Amniotic epithelial cell (primary cell): ENCODE results near the gene GPC2.
"Not testable (repeated sequence)": the region's sequence is repeated elsewhere in the genome, so short reads cannot be mapped to it uniquely, and the experiment has no call there.

Experiments used
- DNase-seq: peaks from one replicate; pipeline ENCODE4 v3.0.0-alpha.2; 2010; ENCODE audit warnings: low read depth

GPC2 gene

DNA sequence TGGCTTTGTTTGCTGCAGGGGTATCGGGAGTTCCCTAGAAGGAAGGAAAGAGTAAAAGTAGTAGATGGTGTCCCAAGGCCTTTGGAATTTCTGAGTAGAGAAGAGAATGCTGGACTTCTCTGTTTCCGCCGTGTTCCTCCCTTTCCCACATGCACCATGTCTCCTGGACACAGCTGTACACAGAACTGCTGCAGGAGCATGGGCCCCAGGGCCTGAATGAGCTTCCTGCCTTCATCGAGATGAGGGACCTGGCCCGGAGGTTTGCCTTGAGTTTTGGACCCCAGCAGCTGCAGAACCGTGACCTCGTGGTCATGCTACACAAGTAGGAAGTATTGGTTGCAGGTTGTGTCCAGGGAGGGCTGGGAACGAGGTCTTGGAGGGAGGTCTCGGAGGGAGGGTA lies 27.3 kb upstream of the GPC2 start:
- no peak for DNase-seq

DNA sequence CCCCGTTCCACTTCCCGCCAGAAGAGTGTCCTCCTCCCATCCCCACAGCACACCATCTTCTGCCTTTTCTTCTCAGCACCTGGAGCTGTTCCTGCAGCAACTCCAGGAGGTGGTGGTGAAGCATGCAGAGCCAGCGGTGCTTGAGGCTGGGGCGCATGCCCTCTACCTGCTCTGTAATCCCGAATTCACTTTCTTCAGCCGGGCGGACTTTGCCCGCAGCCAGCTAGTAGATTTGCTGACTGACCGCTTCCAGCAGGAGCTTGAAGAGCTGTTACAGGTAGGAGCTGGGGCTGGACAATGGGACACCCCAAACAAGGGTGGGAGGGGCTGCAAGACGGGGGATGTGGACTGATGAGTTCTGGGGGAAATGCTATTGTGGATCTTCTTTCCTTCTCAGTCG lies 23.5 kb upstream of the GPC2 start:
- no peak for DNase-seq

DNA sequence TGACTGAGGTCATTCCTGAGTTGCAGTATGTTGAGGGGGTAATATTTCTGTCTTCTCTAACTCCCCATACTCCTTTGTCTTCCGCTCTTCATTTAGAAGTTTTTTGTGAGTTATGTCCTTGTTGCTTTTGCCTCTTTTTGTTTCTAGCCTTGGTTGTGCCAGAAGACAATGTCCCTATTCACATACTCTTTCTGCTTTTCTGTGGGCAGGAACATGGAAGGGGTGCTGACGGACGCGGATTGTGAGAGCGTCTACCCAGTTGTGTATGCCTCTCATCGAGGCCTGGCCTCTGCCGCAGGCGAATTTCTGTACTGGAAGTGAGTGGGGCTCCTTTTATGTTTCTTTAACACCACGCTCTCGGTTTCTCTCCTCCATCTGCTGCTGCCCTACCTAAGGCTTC lies 21.1 kb upstream of the GPC2 start:
- DNase-seq, result no peak

DNA sequence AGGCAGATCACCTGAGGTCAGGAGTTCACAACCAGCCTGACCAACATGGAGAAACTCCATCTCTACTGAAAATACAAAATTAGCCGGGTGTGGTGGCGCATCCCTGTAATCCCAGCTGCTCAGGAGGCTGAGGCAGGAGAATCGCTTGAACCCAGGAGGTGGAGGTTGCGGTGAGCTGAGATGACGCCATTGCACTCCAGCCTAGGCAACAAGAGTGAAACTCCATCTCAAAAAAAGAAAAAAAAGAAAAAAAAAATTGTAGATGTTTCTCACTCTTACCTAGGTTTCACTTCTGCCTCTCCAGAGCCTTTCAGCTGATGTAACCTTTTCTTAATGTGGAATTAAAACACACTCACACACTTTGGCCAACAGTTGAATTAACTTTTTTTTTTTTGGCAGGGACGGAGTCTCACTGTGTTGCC lies 18.7 kb upstream of the GPC2 start:
- DNase-seq, result not testable (repeated sequence)

DNA sequence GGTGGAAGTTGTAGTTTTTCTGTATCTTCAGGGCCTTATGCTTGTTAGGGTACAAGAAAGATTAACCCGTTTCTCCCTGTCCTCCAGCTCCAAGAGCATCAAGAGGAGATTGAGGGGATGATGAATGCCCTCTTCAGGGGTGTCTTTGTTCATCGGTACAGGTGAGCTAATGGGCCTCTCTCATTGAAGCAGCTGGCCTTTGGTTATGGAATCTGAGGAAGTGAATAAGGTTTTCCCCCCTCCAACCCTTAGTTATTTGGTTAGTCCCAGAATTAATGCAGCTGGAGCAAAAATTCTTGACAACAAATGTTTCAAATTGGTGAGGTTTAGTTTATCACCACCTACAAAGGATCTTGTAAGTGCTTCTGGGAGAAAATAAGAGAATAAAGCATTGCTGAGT lies 18.0 kb upstream of the GPC2 start:
- DNase-seq, result no peak

DNA sequence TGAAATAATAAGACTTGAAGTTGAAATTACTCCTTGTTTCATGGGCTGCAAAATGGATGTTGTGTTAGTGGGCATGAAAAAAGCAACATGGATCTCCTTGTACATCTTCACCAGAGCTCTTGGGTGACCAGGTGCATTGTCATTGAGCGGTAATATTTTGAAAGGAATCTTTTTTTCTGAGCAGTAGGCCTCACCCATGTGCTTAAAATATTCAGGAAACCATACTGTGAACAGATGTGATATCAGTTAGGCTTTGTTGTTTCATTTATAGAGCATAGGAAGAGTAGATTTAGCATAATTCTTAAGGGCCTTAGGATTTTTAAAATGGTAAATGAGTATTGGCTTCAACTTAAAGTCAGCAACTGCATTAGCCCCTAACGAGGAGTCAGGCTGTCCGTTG lies 15.8 kb upstream of the GPC2 start:
- no peak for DNase-seq

DNA sequence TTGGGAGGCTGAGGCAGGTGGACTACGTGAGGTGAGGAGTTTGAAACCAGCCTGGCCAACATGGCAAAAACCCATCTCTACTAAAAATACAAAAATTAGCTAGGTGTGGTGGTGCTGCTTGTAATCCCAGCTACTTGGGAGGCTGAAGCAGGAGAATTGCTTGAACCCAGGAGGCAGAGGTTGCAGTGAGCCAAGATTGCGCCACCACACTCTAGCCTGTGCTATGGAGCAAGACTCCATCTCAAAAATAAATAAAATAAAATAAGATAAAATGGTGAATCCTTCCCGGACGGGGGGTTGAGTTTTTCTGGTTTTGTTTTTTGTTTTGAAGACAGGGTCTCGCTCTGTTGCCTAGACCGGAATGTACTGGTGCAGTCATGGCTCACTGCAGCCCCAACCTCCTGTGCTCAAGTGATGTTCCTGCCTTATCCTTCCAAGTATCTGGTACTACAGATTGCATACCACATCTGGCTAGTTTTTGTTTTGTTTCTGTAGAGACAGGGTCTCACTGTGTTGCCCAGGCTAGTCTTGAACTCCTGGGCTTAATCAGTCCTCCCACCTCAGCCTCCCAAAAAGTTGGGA lies 15.2 kb upstream of the GPC2 start:
- DNase-seq, result not testable (repeated sequence)

DNA sequence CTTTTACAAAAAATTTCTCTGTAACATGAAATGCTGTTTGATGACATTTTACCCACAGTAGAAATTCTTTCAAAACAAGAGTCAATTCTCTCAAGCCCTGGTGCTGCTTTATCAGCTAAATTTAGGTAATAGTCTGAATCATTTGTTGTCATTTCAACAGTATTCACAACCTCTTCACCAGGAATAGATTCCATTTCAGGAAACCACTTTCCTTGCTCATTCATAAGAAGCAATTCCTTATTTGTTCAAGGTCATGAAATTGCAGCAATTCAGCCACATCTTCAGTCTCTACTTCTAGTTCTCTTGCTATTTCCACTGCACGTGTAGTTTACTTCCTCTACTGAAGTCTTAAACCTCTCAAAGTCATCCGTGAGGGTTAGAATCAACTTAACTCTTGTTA lies 14.6 kb upstream of the GPC2 start:
- DNase-seq, result peak; percentile 93

DNA sequence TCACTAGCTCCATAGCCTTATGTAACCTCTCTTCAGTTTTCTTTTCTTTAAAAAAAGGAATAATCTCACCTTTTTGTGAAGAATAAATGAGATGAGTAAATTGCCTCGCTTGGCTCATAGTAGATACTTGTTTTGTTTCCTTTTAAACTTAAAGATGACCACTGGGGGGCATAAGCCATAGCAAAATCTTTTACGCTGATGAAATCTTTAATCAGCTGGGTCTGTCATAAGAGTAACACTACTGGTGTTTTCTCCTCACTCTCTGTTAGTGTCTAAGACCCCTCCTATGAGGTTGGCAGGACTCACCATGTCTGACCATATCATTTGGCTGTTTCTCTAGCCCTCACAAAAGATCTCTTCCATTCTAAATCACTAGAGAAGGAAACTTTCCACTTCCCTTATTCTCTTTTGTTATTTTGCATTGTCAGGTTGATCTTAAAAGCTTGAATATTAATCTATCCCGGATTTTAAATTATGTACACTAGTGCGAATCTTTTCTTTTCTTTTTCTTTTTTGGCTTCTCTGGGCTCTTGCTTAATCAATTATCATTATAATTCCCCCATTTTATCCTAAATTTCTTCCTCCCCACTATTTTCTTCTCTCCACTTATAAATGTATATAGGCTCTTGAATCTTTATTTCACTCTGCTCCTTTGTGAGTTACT lies 13.0 kb upstream of the GPC2 start:
- DNase-seq, result peak; percentile 50

DNA sequence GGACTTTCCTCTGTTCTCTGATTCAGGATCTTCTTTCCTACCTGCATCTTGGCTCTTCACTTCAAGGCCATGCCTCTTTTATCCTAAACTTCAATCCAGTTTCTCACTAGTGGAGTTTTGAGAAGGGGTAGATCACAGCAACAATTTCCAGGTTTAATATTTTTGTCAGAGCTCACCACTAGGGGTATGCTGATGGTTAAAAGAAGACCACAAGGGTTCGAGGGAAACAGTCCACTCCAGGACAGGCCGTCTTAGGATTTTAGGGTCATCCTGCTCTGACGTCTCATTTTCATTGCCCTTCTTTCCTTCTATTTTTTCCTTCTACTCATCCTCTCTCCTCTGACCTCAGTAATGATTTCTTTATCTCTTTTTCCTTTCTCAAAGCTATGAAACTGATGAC lies 11.9 kb upstream of the GPC2 start:
- DNase-seq, result no peak

DNA sequence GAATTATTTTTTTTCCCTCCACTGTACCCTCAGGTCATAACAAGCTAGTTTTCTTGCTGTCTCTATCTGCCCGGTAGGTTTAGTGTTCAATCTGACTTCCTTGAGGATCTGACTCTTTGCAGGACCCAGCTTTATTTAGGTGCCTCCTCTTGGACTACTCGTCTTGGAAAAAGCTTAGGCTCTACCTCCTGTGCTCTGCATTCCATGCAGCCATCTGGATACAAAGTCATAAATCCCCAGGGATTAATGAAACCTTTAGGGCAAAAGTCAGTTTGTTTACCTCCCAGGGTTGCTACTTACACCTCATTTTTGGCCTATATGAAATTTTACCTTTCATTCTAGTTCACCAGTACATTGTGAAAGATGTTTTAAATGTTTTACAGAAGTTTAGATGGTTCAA lies 8.5 kb upstream of the GPC2 start:
- peak; percentile 10 for DNase-seq

DNA sequence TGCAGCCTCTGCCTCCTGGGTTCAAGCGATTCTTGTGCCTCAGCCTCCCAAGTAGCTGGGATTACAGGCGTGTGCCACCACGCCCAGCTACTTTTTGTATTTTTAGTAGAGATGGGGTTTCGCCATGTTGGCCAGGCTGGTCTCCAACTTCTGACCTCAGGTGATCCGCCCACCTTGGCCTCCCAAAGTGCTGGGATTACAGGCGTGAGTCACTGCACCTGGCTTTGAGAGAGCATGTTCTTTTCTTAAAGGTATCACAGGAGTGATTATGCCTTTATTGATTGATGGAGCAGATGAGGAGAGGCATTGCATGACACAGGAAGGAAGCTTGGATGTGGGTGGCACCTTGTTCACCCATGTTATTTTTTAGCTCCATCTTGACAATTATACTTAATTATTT lies 5.9 kb upstream of the GPC2 start:
- not testable (repeated sequence) for DNase-seq

DNA sequence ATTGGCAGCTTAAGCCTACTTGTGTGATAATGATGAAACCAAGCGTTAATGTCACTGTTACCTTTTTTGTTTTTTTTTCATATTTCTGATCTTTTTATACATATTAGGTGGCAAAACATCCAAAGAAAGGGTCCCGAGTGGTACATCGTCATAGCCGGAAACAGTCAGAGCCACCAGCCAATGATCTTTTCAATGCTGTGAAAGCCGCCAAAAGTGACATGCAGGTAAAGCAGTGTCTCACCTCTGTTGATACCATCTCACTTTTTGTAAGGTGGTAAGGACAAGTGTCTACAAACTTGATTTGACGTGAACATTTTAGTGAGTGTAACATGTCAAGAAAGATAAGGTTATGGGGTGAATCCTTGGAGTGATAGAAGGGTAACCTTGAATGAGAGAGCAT lies 5.4 kb upstream of the GPC2 start:
- DNase-seq, result not testable (repeated sequence)

DNA sequence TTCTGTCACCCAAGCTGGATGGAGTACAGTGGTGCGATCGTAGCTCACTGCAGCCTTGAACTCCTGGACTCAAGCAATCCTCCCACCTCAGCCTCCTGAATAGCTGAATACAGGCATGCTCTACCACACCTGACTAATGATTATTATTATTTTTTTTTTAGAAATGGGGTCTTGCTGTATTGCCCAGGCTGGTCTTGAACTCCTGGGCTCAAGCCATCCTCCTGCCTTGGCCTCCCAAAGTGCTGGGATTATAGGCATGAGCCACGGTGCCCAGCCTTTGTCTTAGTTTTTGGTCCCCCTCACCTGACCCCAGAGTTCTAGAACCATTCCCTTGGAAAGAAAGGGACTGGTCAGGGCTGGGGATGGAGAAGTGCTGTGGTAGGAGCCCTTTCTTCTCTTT lies 2.9 kb upstream of the GPC2 start:
- DNase-seq, result not testable (repeated sequence)

DNA sequence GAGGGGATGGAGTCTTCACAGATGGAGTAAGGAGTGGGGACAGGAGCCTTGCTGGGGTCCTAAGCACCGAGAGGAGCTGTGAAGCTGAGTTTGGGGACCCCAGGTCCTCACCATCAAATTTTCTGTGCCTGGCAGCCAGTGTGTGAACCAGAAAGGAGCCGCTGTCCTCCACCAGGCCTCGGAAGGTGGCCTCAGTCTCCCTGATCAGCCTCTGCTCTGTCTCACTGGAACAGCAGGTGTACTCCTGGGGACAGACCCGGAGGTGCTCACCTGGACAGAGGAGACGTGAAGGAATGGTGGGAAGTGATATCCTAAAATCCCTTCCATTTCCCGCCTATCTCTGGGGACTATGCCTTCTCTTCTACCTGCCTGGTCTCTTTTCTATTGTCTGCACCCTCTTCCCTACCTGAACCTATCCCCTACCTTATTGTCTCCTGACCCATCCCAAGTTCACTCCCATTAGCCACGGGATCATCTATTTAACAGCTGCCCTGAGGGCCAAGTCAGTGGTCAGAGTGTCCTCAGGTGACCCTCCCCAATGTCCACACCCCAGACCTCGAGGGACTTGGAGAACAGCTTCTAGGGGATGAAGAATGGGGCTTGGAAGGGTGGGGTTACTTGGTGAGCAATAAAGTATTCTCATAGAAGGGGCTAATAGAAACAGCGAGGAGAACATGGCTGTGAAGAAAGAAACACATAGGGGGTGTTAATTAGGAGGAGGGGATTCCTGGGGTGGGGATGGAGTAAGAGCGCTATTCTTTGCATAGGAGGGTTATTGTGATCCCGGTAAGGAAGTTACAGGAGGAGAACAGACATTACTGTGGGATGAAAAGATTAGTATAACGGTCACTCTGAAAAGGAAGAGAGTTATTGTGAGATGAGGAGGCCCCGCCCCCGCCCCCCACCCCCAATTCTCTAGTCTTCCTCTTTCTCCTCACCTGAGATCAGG lies 811 bp downstream of the GPC2 start:
- DNase-seq, result no peak

DNA sequence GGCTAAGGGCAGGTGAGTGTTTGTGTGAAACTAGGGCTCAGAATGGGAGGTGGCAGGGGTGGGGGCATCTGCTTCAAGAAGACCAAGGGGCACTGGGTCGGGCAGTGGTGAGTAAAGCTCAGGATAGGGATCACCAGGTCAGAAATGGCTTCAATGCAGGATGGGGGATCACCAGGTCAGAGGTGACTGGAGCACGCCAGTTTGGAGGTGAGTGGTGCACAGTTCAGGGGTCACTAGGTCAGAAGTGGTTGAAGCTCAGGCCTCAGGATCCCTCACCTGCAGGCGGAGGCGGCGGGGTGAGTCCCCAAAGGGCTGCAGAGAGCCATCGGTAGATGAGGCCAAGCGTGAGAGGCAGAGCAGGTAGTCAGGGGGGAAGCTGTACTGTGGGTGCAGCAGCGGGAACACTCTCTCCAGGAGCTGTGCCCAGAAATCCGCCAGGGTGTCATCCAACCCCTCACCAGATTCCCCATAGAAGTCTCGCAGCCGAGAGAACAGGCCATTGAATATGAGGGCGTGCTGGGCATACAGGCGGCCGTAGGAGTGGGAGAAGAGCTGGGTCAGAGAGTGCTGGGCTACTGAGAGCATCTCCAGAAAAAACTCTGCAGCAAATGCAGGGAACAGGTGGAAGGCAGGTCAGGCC lies 1.8 kb downstream of the GPC2 start:
- DNase-seq, result no peak

DNA sequence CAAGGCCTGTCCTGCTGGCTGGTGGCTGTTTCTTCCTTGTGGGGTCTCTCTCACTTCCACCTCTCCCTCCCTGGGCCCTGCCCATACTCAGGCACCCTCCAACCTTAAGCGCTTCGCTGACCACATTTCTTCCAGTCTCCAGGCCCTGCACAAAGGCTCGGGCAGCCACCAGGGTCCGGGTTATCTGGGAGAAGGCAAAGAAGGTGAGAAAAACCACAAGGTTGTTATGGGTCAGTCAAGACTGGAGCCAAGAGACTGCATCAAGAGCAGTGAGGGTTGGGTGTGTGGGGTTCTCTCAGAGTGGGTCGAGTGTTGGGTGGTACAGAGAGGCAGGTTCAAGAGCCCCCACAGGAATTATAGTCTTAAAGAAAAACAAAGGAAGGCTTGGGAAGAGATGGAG lies 2.6 kb downstream of the GPC2 start:
- DNase-seq, result no peak

DNA sequence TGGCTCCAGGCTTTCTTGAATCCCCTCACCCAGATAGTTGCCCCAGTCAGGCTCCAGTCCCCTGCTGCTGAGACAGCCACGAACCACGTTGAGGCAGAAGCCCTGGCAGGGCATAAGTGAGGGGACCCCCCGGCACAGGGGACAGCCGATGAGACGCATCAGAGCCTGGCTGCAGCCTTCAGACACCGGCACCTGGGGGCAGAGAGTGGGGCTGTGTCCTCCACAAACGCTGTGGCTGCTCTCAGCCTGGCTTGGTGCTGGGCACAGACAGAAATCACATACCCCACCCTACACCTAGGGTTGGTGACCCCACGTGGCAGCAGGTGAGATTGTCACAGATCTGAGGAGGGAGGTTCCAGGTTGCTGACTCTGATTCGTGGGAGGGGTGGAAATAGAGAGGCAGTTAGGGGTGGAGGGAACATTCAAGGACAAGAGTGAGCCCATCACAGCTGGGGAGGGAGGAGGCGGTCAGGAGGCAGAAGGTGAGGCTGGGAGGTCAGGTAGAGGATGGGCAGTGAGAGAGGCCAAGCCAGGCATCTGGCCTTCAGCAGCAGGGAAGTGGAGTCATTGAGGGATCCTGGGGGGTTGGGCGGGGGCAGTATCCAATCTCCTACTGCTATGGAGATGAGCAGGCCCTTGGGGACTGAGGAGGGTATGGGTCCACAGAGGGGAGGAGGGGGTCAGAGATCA lies 3.2 kb downstream of the GPC2 start:
- no peak for DNase-seq

DNA sequence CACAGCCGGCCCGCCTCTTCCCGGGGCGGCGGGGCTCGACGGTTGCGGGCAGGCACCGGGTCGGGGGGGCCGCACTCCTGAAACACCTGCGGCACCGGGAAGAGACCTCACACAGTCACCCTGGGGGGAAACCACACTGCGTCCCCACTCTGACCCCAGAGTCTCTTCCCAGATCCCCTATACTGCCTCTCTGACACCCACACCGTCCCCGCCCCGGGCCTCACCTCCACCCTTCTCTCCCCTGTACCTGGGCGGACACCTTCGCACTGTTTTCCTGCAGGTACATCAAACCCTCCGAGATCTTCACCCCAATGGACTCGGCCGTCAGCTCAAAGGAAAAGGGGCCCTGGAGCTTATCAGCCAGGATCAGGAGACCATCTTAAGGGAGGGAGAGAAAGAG lies 5.3 kb downstream of the GPC2 start:
- no peak for DNase-seq

DNA sequence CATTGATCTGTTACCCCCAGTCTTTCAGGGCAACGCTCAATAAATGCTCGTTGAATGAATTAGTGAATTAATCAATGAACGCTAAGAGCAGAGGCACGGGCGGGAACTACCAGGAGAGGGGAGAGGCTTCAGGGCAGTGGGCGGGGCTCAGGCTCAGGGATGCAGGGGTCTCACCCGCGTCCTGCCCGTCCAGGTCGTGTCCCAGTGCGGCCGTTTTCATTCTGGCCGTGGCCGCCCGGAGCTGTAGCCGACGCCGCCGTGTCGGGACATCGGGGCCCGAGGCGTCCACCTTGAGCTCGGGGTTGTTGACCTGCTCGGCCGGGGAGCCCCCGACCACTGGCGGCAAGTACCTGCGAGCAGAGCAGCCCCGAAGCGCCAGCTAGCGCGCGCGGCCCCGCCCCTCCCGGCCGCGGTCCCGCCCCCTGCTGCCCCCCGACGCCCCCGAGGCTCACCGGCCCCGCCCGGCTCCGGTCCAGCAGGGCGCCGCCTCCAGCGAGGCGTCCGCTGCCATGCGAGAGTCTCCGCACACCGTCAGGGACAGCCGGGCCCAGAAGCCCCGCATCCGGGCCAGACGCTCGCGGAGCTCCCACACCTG lies 6.0 kb downstream of the GPC2 start:
- DNase-seq, result no peak

DNA sequence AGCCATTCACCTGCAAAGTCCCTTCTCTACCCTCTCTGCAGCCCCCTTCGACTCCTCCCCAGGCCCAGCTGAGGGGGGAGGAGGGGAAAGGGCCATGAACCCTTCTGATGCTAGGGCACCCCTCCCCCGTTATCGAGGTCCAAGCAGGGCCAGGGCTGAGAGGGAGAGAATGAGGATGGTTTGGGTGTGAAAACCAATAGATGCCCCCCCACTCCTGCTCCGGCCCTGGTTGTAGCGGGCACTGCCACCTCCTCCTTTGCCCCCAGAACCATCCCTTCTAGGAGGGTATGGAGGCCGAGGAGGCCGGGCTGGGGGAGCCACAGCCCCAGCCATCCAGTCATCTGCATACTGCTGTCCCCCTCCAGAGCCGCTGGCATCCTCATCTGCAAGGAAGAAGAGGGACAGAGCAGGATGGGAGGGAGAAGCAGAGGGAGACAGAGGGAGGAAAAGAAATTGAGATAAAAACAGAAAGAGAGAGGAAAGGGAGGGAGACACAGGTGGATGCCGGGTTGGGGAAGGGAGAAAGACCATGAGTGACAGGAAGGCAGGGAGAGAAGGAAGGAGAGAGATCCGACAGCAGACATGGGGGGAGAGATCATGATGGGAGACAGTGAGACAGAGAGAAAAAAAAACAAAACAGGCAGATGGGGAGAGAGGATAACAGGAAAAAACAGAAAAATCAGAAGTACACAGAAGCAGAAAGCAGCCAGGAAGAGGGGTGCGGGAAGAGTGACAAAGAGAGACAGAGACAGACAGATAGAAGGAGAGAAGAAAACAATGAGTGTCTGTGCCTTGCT lies 6.9 kb downstream of the GPC2 start:
- no peak for DNase-seq
